GM18907 (cell line): Measurements from ENCODE around the gene DNAJB8.

ENCODE experiments used
- ATAC-seq: cut with Tn5 transposase; IDR thresholded peaks from one replicate; pipeline ENCODE4 v1.9.1; 2021; ENCODE audit warnings: mild to moderate bottlenecking, moderate library complexity; ENCODE audit not compliant: unreplicated experiment

The DNAJB8 gene

GRCh38 chr3:128483657-128484403, 17.1 kb upstream of the DNAJB8 start:
- no peak for ATAC-seq

GRCh38 chr3:128482666-128483656, 16.3 kb upstream of the DNAJB8 start:
- no peak for ATAC-seq

GRCh38 chr3:128482175-128482574, 15.5 kb upstream of the DNAJB8 start:
- no peak for ATAC-seq

GRCh38 chr3:128481438-128481942, 14.8 kb upstream of the DNAJB8 start:
- ATAC-seq: no peak

GRCh38 chr3:128480717-128481437, 14.2 kb upstream of the DNAJB8 start:
- no peak for ATAC-seq

- ATAC-seq: no peak
Observed at GRCh38 chr3:128480278-128480677, 13.6 kb upstream of the DNAJB8 start.

GRCh38 chr3:128479558-128480086, 12.9 kb upstream of the DNAJB8 start:
- ATAC-seq: no peak

- ATAC-seq: no peak
Observed at GRCh38 chr3:128478576-128479506, 12.2 kb upstream of the DNAJB8 start.

- no peak for ATAC-seq
Observed at GRCh38 chr3:128476659-128477058, 10.0 kb upstream of the DNAJB8 start.

GRCh38 chr3:128475355-128475754, 8.7 kb upstream of the DNAJB8 start:
- ATAC-seq: no peak

GRCh38 chr3:128473737-128474136, 7.0 kb upstream of the DNAJB8 start:
- ATAC-seq: no peak

- no peak for ATAC-seq
Observed at GRCh38 chr3:128473180-128473519, 6.5 kb upstream of the DNAJB8 start.

- no peak for ATAC-seq
Observed at GRCh38 chr3:128472449-128473179, 5.9 kb upstream of the DNAJB8 start.

- no peak for ATAC-seq
Observed at GRCh38 chr3:128471720-128472119, 5.0 kb upstream of the DNAJB8 start.

GRCh38 chr3:128471110-128471509, 4.4 kb upstream of the DNAJB8 start:
- no peak for ATAC-seq

GRCh38 chr3:128470134-128470899, 3.6 kb upstream of the DNAJB8 start:
- no peak for ATAC-seq

GRCh38 chr3:128469556-128469955, 2.9 kb upstream of the DNAJB8 start:
- ATAC-seq: no peak

- no peak for ATAC-seq
Observed at GRCh38 chr3:128468791-128469527, 2.3 kb upstream of the DNAJB8 start.
